Vagina (tissue), 2 donors: ENCODE data around the gene SLC9C1.

ENCODE experiments used
- POLR2A ChIP-seq, 2 donors: fragments of 450-650 bp; IDR thresholded peaks; one replicate each; pipeline ENCODE4 v1.6.1; 2017; ENCODE audit warnings: antibody characterized with exemption in 2 of 2, mild to moderate bottlenecking in 2 of 2, moderate library complexity in 2 of 2
- POLR2AphosphoS5 ChIP-seq, 2 donors: sonication (generic); formaldehyde crosslinking; IDR thresholded peaks; one replicate each; pipeline ENCODE4 v1.9.0; 2017; ENCODE audit warnings: antibody characterized with exemption in 2 of 2, mild to moderate bottlenecking in 2 of 2, low read depth in 1 of 2; ENCODE audit not compliant: insufficient read depth in 1 of 2
- TF ChIP-seq, protein P1 (sequence below), 3 experiments: fragments of 450-650 bp in 2 of 3; fragments of 200-600 bp in 1 of 3; sonication (generic) in 1 of 3; IDR thresholded peaks; one replicate each; pipeline ENCODE4 v1.5.1; 2017 to 2019; ENCODE audit warnings: antibody characterized with exemption in 3 of 3, mild to moderate bottlenecking in 2 of 3, moderate library complexity in 2 of 3

DNA sequence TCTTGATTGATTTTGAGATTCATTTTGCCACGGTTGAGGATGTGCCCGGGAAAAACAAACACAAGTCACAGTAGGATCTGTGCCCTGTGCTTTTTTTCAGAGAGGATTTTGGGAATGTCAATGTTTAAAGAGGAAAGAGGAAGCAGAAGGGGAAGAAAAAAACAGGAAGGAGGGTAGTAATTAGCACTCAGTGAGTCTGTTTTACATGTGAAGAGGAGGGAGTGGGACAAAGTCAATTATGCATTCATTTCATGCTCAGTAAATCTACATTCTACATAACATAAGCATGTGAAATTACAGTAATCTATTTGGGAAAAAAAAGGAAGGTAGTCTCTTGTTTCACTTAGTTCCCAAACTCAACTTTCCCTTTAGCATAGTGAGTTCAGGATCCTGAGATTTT, 20.6 kb upstream of the SLC9C1 start:
- TF ChIP-seq, protein P1, sequence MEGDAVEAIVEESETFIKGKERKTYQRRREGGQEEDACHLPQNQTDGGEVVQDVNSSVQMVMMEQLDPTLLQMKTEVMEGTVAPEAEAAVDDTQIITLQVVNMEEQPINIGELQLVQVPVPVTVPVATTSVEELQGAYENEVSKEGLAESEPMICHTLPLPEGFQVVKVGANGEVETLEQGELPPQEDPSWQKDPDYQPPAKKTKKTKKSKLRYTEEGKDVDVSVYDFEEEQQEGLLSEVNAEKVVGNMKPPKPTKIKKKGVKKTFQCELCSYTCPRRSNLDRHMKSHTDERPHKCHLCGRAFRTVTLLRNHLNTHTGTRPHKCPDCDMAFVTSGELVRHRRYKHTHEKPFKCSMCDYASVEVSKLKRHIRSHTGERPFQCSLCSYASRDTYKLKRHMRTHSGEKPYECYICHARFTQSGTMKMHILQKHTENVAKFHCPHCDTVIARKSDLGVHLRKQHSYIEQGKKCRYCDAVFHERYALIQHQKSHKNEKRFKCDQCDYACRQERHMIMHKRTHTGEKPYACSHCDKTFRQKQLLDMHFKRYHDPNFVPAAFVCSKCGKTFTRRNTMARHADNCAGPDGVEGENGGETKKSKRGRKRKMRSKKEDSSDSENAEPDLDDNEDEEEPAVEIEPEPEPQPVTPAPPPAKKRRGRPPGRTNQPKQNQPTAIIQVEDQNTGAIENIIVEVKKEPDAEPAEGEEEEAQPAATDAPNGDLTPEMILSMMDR (IDR thresholded peaks at IDR 0.05) = no peak
- TF ChIP-seq POLR2A (IDR thresholded peaks at IDR 0.05) (no peak), POLR2AphosphoS5 (IDR thresholded peaks at IDR 0.05; ENCODE audit: insufficient read depth in 1 of 2, low read depth in 1 of 2) (no peak)
